Heart left ventricle (tissue), 16 donors: ENCODE measurements around the gene COL26A1. TPM values are rescaled to one million over a fixed set of nuclear protein-coding genes. Genes with fewer than 3 reads are reported as not detected.

Experiments
- ATAC-seq, 4 donors: fragments of 200-7000 bp; cut with Tn5 transposase; one replicate each; pipeline ENCODE4 v1.9.1; 2020 to 2022; ENCODE audit warnings: moderate library complexity in 4 of 4, mild to moderate bottlenecking in 3 of 4, moderate number of reproducible peaks in 1 of 4
- DNase-seq, 5 donors: peaks; one replicate each; pipeline ENCODE4 v3.0.0-alpha.2; 2020
- H3K27ac ChIP-seq, 12 donors: fragments of 200-600 bp; sonication (generic) in 4 of 12; one replicate each; pipeline versions ENCODE4 v1.5.0 to v1.8.0; 2016 to 2022; ENCODE audit warnings: mild to moderate bottlenecking in 2 of 12
- H3K27me3 ChIP-seq, 9 donors: fragments of 200-600 bp; sonication (generic) in 2 of 9; one replicate each; pipeline versions ENCODE4 v1.5.1 to v1.8.0; 2016 to 2022; ENCODE audit warnings: mild to moderate bottlenecking in 3 of 9
- H3K36me3 ChIP-seq, 9 donors: fragments of 200-600 bp; sonication (generic) in 2 of 9; one replicate each; pipeline versions ENCODE4 v1.5.0 to v1.8.0; 2018 to 2022; ENCODE audit warnings: mild to moderate bottlenecking in 2 of 9
- H3K4me1 ChIP-seq, 12 donors: fragments of 200-600 bp; sonication (generic) in 4 of 12; one replicate each; pipeline versions ENCODE4 v1.5.0 to v1.8.0; 2016 to 2022; ENCODE audit warnings: mild to moderate bottlenecking in 3 of 12
- H3K4me3 ChIP-seq, 12 donors: fragments of 200-600 bp; sonication (generic) in 4 of 12; one replicate each; pipeline versions ENCODE4 v1.5.0 to v1.8.0; 2017 to 2022; ENCODE audit warnings: mild to moderate bottlenecking in 9 of 12, moderate library complexity in 4 of 12
- H3K9me3 ChIP-seq, 12 donors: fragments of 200-600 bp; sonication (generic) in 4 of 12; one replicate each; pipeline versions ENCODE4 v1.5.0 to v1.8.0; 2016 to 2022; ENCODE audit warnings: mild to moderate bottlenecking in 1 of 12
- CTCF ChIP-seq, 12 donors: fragments of 200-600 bp; sonication (generic) in 4 of 12; IDR thresholded peaks; one replicate each; pipeline versions ENCODE4 v1.5.0 to v1.8.0; 2018 to 2022; ENCODE audit warnings: antibody characterized with exemption in 12 of 12, mild to moderate bottlenecking in 5 of 12
- POLR2A ChIP-seq, 2 donors: fragments of 450-650 bp; IDR thresholded peaks; one replicate each; pipeline ENCODE4 v1.6.1; 2017; ENCODE audit warnings: antibody characterized with exemption in 2 of 2, mild to moderate bottlenecking in 2 of 2, moderate library complexity in 2 of 2
- WGBS, 4 donors: extraction: QIAGEN DNeasy Blood & Tissue Kit in 2 of 4; methylation state at CpG; one replicate each; pipeline versions ENCODE4 v1.1.5 to v1.1.7; 2013 to 2018; 5-methylcytosine and 5-hydroxymethylcytosine counted together
- intact Hi-C, 10 donors: fragments of 100-400 bp; cut with DNase I; formaldehyde crosslinking; loops; one replicate each; pipeline versions ENCODE4 v1.11.1 to v1.14.2; 2022
- polyA plus RNA-seq, 2 donors: library from polyadenylated mRNA; stranded (reverse); fragments of 200-250 nt; gene quantifications; one replicate each; pipeline ENCODE4 v1.2.3, GENCODE V29; 2013
- total RNA-seq, 9 donors: library from RNA; depleted of rRNA in 2 of 9; stranded (reverse); fragments of >200 nt in 2 of 9; fragmentation: NEBNext Ultra II Directional in 3 of 9; extraction: Animal tissue kit (Norgen Biotek cat#: 25700) in 3 of 9; gene quantifications; one replicate each; pipeline versions ENCODE4 v1.1.0 to v1.2.4, GENCODE V29; 2016 to 2023
- donor health status: ischemic (EF 13 %, LVEDD 7.1; RV severe dilation, severe dysfunction).
- donor health status: healthy with polysubstance abuse.
- donor health status: DM: no; HTN: yes; CAD: no.
- donor health status: DM: no; HTN: no; CAD: no.
- donor health status: ischemic (EF 25% LVEDD 6.9; RV normal size, moderate dysfunction).
- donor health status: ischemic (EF 25% LVEDD 5.7; RV mildly dilated, moderate dysfunction).
- donor health status: healthy.
- donor health status: DM: yes; HTN: yes; CAD: no.
- donor health status: ischemic (EF 35%, LVEDD 5.7; RV mildly dilated, moderate dysfunction).
- donor health status: nonischemic (EF 11% LVEDD 7.7; RV severe dilation, severe dysfunction).
- donor health status: DM: yes; HTN: yes; CAD: no.
- donor health status: PGD.
- donor health status: ischemic (EF 29% LVEDD 5.4; RV normal size, mild dysfunction).
- donor health status: nonischemic (EF 23%, LVEDD 6.1; RV moderate dilation, normal function).

The COL26A1 gene
- total and polyA plus RNA-seq, 11 donors, result 0.08 to 2.1 TPM; not detected in 9

- no peaks in the 10 kb centered on the region for H3K27me3 ChIP-seq
- WGBS, 4 donors, result 81 to 88% (median 86%) methylated on average over 8 of the region's 8 CpGs
- no peak overlapping the region for H3K27ac ChIP-seq
- H3K36me3 ChIP-seq, result no peaks in the 10 kb centered on the region
- H3K4me3 ChIP-seq, result no peak overlapping the region
- TF ChIP-seq POLR2A (IDR thresholded peaks at IDR 0.05) (no peak), CTCF (IDR thresholded peaks at IDR 0.05) (no peak)
- peak in 2 of 5 donors; percentile 4 to 52 for DNase-seq
- H3K9me3 ChIP-seq, result no peaks in the 10 kb centered on the region
- intact Hi-C loops, result no loop called here
- no peaks in the 10 kb centered on the region for H3K4me1 ChIP-seq
- no peak for ATAC-seq
Observed at GRCh38 chr7:101553771-101554445, 191.2 kb downstream of the COL26A1 start.

GRCh38 chr7:101554584-101555268 lies 192.1 kb downstream of the COL26A1 start:
- H3K36me3 ChIP-seq, result no peaks in the 10 kb centered on the region
- H3K4me3 ChIP-seq, result no peak overlapping the region
- 87 to 91% (median 90%) methylated on average over 6 of the region's 6 CpGs for WGBS, 4 donors
- H3K9me3 ChIP-seq, result no peaks in the 10 kb centered on the region
- no peaks in the 10 kb centered on the region for H3K4me1 ChIP-seq
- no peaks in the 10 kb centered on the region for H3K27me3 ChIP-seq
- no peak overlapping the region for H3K27ac ChIP-seq
- no peak for ATAC-seq
- TF ChIP-seq CTCF (IDR thresholded peaks at IDR 0.05) (no peak), POLR2A (IDR thresholded peaks at IDR 0.05) (no peak)
- intact Hi-C loops, result no loop called here
- peak in 2 of 5 donors; percentile 11 to 33 for DNase-seq

- ATAC-seq, result no peak
Observed at GRCh38 chr7:101555269-101555920, 192.7 kb downstream of the COL26A1 start.

More at GRCh38 chr7:101555269-101555920, 192.7 kb downstream of the COL26A1 start:
- Histone ChIP-seq H3K4me1 (no peaks in the 10 kb centered on the region), H3K9me3 (no peaks in the 10 kb centered on the region), H3K4me3 (no peak overlapping the region), H3K27ac (no peak overlapping the region), H3K27me3 (no peaks in the 10 kb centered on the region), H3K36me3 (no peaks in the 10 kb centered on the region)
- TF ChIP-seq CTCF (IDR thresholded peaks at IDR 0.05), result no peak
- WGBS, 4 donors, result 77 to 86% (median 83%) methylated on average over 6 to 12 of the region's 12 CpGs
- intact Hi-C loops, result no loop called here
- peak in 1 of 5 donors; percentile 46 for DNase-seq
